Activated CD8-positive, alpha-beta T cell treated with anti-CD3 and anti-CD28 coated beads for 36 hours (primary cell): Measurements from ENCODE around the gene PPP3CB. TPM values are rescaled to one million over a fixed set of nuclear protein-coding genes. Genes with fewer than 3 reads are reported as not detected.
A peak's percentile ranks its signal among the peaks of the same experiment; 100 is the strongest.

Source experiments
- ATAC-seq: fragments of 200-7000 bp; cut with Tn5 transposase; one replicate; pipeline ENCODE4 v1.10.0; 2021; ENCODE audit warnings: mild to moderate bottlenecking, moderate library complexity
- CTCF ChIA-PET: fragments of 350-600 bp; sonication (Branson Sonifier 250); formaldehyde crosslinking; loops from one replicate; lab custom pipeline; 2021; ENCODE audit warnings: antibody characterized with exemption; lab: Charles Lee
- POLR2A ChIA-PET: fragments of 350-600 bp; sonication (Branson Sonifier 250); formaldehyde crosslinking; loops from one replicate; lab custom pipeline; 2021; ENCODE audit warnings: antibody characterized with exemption; lab: Charles Lee
- DNase-seq: peaks from one replicate; pipeline ENCODE4 v3.0.0-alpha.2; 2020
- H3K27ac Mint-ChIP-seq: one replicate; pipeline ENCODE4 v1.8.0; 2021; ENCODE audit warnings: mild to moderate bottlenecking, mixed read lengths
- H3K27me3 Mint-ChIP-seq: one replicate; pipeline ENCODE4 v1.8.0; 2021; ENCODE audit warnings: mixed read lengths
- H3K36me3 Mint-ChIP-seq: one replicate; pipeline ENCODE4 v1.8.0; 2021; ENCODE audit warnings: low read depth, mixed read lengths
- H3K4me1 Mint-ChIP-seq: one replicate; pipeline ENCODE4 v1.8.0; 2021; ENCODE audit warnings: low read depth, mixed read lengths
- H3K4me3 Mint-ChIP-seq: one replicate; pipeline ENCODE4 v1.8.0; 2021; ENCODE audit warnings: mild to moderate bottlenecking, moderate library complexity, mixed read lengths
- H3K9me3 Mint-ChIP-seq: one replicate; pipeline ENCODE4 v1.8.0; 2021; ENCODE audit warnings: mixed read lengths
- intact Hi-C: fragments of 100-400 bp; cut with micrococcal nuclease; formaldehyde crosslinking; loops from one replicate; pipeline ENCODE4 v1.10.0; 2022
- total RNA-seq, 2 experiments: library from RNA; stranded (reverse); gene quantifications; one replicate each; pipeline ENCODE4 v1.2.3, GENCODE V29; 2021
- TF ChIP-seq, protein P1 (sequence below): fragments of 200-600 bp; IDR thresholded peaks from one replicate; pipeline ENCODE4 v1.8.0; 2022; ENCODE audit warnings: antibody characterized with exemption, mild to moderate bottlenecking

PPP3CB gene
- total RNA-seq, 2 experiments from 2014 or later = 35.8 to 36.5 TPM

DNA sequence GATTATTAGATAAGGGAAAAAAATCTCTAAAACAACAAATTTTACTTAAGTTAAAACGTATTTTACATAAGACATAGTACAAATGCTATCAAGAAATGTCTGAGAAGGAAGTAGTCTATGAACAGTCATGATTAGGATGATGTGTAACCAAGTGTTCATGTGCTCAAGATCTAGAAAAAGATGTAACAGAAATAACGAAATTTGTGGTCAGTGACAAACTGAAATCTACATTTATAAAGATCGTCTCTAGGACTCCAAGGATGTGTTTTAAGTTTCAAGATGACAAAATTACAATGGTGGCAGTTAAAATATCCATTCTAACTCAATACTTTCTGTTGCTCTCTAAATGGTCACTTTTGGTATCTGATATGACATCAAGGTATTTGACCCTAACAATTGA, 17.2 kb downstream of the PPP3CB start:
- H3K36me3 Mint-ChIP-seq = peaks cover 22% of the 10 kb centered on the region
- no peak overlapping the region for H3K4me3 Mint-ChIP-seq
- H3K27ac Mint-ChIP-seq = peak overlapping the region; percentile 77
- H3K9me3 Mint-ChIP-seq = no peaks in the 10 kb centered on the region
- peak; percentile 69 for ATAC-seq
- DNase-seq = no peak
- CTCF ChIA-PET = no interaction called here
- TF ChIP-seq, protein P1, sequence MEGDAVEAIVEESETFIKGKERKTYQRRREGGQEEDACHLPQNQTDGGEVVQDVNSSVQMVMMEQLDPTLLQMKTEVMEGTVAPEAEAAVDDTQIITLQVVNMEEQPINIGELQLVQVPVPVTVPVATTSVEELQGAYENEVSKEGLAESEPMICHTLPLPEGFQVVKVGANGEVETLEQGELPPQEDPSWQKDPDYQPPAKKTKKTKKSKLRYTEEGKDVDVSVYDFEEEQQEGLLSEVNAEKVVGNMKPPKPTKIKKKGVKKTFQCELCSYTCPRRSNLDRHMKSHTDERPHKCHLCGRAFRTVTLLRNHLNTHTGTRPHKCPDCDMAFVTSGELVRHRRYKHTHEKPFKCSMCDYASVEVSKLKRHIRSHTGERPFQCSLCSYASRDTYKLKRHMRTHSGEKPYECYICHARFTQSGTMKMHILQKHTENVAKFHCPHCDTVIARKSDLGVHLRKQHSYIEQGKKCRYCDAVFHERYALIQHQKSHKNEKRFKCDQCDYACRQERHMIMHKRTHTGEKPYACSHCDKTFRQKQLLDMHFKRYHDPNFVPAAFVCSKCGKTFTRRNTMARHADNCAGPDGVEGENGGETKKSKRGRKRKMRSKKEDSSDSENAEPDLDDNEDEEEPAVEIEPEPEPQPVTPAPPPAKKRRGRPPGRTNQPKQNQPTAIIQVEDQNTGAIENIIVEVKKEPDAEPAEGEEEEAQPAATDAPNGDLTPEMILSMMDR = no peak
- H3K27me3 Mint-ChIP-seq = no peaks in the 10 kb centered on the region
- H3K4me1 Mint-ChIP-seq = peaks cover 22% of the 10 kb centered on the region
- POLR2A ChIA-PET = interaction anchor here (1.0 kb wide), 1 partner anchor 16 kb away, joined by 4 read pairs; no protein-coding TSS in a partner anchor
- intact Hi-C loops = no loop called here

DNA sequence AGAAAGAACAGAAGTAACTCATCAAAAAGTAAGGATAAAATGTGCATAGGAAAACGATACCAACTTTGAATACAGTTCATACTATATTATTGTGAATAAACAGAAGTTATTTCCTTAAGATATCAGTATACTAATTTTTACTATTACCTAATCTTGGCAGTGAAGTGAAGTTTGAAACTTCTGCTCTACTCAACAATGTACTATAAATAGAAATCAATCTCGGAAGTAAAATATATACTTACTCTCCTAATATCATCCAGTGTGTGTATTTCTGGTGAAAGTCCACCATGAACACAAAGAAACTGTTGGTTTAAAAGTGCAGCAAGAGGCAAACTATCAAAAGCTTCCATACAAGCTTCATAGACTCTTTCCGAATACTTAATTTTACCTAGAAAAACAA, 24.6 kb downstream of the PPP3CB start:
- TF ChIP-seq, protein P1 = no peak

DNA sequence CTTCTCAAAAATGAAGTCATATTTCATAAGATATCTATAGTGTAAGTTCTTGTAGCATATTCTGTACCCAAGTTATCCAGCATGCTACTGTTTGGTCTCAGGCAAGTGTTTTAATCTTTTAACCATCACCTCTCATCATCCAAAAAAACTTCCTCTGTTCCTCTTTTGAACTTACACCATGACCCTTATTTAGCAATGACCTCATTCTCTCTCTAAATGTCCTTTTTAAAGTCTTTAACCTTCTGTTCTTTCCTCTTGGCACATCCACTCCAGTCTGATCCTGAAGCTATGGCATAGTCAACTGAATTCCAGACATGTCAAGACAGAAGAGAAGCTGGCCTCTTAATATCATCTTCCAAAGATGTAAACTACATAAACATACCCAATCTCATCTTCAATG, 26.2 kb downstream of the PPP3CB start:
- POLR2A ChIA-PET = interaction anchor here (0.9 kb wide), 1 partner anchor 12 kb away, joined by 3 read pairs; no protein-coding TSS in a partner anchor
- CTCF ChIA-PET = interaction anchor here (0.5 kb wide), 1 partner anchor 15 kb away, joined by 3 read pairs; no protein-coding TSS in a partner anchor
- Mint-ChIP-seq H3K9me3 (no peaks in the 10 kb centered on the region), H3K27ac (no peak overlapping the region), H3K4me3 (no peak overlapping the region), H3K36me3 (peaks cover 22% of the 10 kb centered on the region), H3K27me3 (no peaks in the 10 kb centered on the region), H3K4me1 (peaks cover 3% of the 10 kb centered on the region)
- DNase-seq (no peak), ATAC-seq (no peak)
- TF ChIP-seq, protein P1 = no peak
- intact Hi-C loops = no loop called here

More for the DNA sequence above, 24.6 kb downstream of the PPP3CB start:
- H3K27me3 Mint-ChIP-seq = no peaks in the 10 kb centered on the region
- peaks cover 25% of the 10 kb centered on the region for H3K36me3 Mint-ChIP-seq
- no peak overlapping the region for H3K27ac Mint-ChIP-seq
- H3K4me1 Mint-ChIP-seq = peaks cover 3% of the 10 kb centered on the region
- ATAC-seq (no peak), DNase-seq (no peak)
- intact Hi-C loops = no loop called here
- H3K4me3 Mint-ChIP-seq = no peak overlapping the region
- POLR2A ChIA-PET = no interaction called here
- CTCF ChIA-PET = no interaction called here
- no peaks in the 10 kb centered on the region for H3K9me3 Mint-ChIP-seq

DNA sequence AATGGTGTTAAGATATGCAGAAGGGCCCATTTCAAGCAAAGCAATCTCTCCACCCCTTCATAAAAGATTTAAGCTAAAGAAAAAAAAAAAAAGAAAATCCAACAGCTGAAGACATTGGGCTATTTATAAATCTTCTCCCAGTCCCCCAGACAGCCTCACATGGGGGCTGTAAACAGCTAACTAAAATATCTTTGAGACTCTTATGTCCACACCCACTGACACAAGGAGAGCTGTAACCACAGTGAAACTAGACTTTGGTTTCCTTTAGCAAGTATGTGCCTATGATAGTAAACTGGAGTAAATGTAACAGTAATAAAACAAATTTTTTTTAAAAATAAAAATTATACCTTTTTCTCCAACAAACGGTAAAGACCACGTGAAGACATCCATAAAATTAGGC, 28.6 kb downstream of the PPP3CB start:
- CTCF ChIA-PET = no interaction called here
- Mint-ChIP-seq H3K4me3 (no peak overlapping the region), H3K9me3 (no peaks in the 10 kb centered on the region), H3K27me3 (no peaks in the 10 kb centered on the region), H3K27ac (no peak overlapping the region), H3K4me1 (peaks cover 3% of the 10 kb centered on the region), H3K36me3 (peaks cover 23% of the 10 kb centered on the region)
- TF ChIP-seq, protein P1 = no peak
- intact Hi-C loops = no loop called here
- POLR2A ChIA-PET = interaction anchor here (0.6 kb wide), 1 partner anchor 214 kb away, joined by 3 read pairs; no protein-coding TSS in a partner anchor
- DNase-seq (no peak), ATAC-seq (no peak)

DNA sequence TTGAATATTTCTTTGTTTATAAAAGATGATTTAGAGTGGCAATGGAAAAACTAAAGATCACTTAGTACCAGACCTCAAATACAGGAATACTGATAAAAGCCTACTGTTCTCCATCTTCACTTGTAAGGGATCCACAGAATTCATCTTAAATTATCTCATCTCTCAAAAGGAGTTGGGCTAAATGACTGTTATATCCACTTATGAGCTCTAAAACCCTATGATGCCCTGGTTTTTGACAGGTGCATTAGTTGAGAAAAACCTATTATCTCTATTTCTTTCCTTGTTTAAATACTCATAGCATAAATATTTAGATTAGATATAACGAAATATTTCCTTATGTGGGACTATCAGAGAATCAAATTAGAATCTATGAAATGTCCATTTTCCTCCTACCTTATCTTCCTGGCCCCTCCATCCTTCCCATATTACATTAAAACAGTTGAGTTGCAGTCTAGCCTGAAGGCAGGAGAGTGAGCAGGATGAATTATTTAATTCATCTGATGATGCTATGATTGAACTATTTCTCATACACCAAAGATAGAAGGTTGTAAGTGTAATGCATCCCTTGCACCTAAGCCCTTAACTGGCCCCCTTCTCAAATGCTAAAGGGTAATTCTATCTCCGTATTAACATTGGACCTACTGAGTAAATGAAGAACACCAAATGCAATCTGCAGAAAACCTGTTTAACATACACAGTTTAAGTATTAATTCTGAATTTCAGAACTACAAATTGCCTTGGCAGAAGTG, 29.7 kb downstream of the PPP3CB start:
- ATAC-seq (no peak), DNase-seq (no peak)
- Mint-ChIP-seq H3K9me3 (no peaks in the 10 kb centered on the region), H3K27ac (no peak overlapping the region), H3K36me3 (peaks cover 23% of the 10 kb centered on the region), H3K27me3 (no peaks in the 10 kb centered on the region), H3K4me1 (peaks cover 3% of the 10 kb centered on the region), H3K4me3 (no peak overlapping the region)
- TF ChIP-seq, protein P1 = no peak
- ChIA-PET CTCF (interaction anchor here (0.7 kb wide), 1 partner anchor 63 kb away, joined by 3 read pairs; no protein-coding TSS in a partner anchor), POLR2A (no interaction called here)
- intact Hi-C loops = no loop called here
